22Rv1 (cell line): ENCODE data around the gene GALNT1.

ENCODE experiments used
- H3K27ac ChIP-seq: fragments of 450-650 bp; 2 replicates; pipeline ENCODE4 v1.5.1; 2017
- CTCF ChIP-seq: fragments of 450-650 bp; IDR thresholded peaks from 2 replicates; pipeline ENCODE4 v1.5.1; 2017; ENCODE audit warnings: mild to moderate bottlenecking
- ZFX ChIP-seq: fragments of 450-650 bp; IDR thresholded peaks from 2 replicates; pipeline ENCODE4 v1.6.1; 2017; ENCODE audit warnings: antibody characterized with exemption, borderline replicate concordance

The GALNT1 gene

GRCh38 chr18:35715139-35715538 lies 133.6 kb downstream of the GALNT1 start:
- H3K27ac ChIP-seq, result no peak overlapping the region

GRCh38 chr18:35716169-35716831 lies 134.8 kb downstream of the GALNT1 start:
- H3K27ac ChIP-seq, result no peak overlapping the region
- no peak for TF ChIP-seq ZFX
- TF ChIP-seq CTCF, result no peak

More at GRCh38 chr18:35715139-35715538, 133.6 kb downstream of the GALNT1 start:
- no peak for TF ChIP-seq ZFX
- TF ChIP-seq CTCF, result no peak

GRCh38 chr18:35717182-35717581 lies 135.6 kb downstream of the GALNT1 start:
- TF ChIP-seq ZFX (no peak), CTCF (no peak)
- no peak overlapping the region for H3K27ac ChIP-seq

- H3K27ac ChIP-seq, result no peak overlapping the region
- TF ChIP-seq CTCF, result no peak
- no peak for TF ChIP-seq ZFX
These were observed 140.0 kb downstream of the GALNT1 start for GRCh38 chr18:35721431-35722081.

- H3K27ac ChIP-seq, result no peak overlapping the region
- TF ChIP-seq CTCF, result no peak
- no peak for TF ChIP-seq ZFX
These were observed 147.1 kb downstream of the GALNT1 start for GRCh38 chr18:35728676-35729075.

- TF ChIP-seq ZFX, result no peak
- TF ChIP-seq CTCF, result no peak
- H3K27ac ChIP-seq, result no peak overlapping the region
These were observed 148.6 kb downstream of the GALNT1 start for GRCh38 chr18:35729991-35730668.

GRCh38 chr18:35730691-35731370 lies 149.3 kb downstream of the GALNT1 start:
- no peak overlapping the region for H3K27ac ChIP-seq
- TF ChIP-seq CTCF (no peak), ZFX (no peak)
